HepG2 (cell line): ENCODE data around the gene OSBPL2. TPM values are rescaled to one million over a fixed set of nuclear protein-coding genes. Genes with fewer than 3 reads are reported as not detected.
A peak's percentile ranks its signal among the peaks of the same experiment; 100 is the strongest.

Experiments used
- ARHGAP35 ChIP-seq: sonication (generic); formaldehyde crosslinking; IDR thresholded peaks from 2 replicates; pipeline ENCODE4 v1.9.0; 2022; ENCODE audit warnings: mild to moderate bottlenecking, inconsistent platforms, moderate library complexity, missing genetic modification reagents, borderline replicate concordance
- DNMT1 ChIP-seq: sonication (generic); formaldehyde crosslinking; IDR thresholded peaks from 2 replicates; pipeline ENCODE4 v1.5.1; 2020; ENCODE audit warnings: mild to moderate bottlenecking, missing genetic modification reagents
- EHMT2 ChIP-seq: fragments of 200-600 bp; sonication (generic); IDR thresholded peaks from 2 replicates; pipeline ENCODE4 v1.7.0; 2017; ENCODE audit warnings: antibody characterized with exemption, low read depth, low read length, borderline replicate concordance
- FLYWCH1 ChIP-seq: sonication (generic); formaldehyde crosslinking; IDR thresholded peaks from 2 replicates; pipeline ENCODE4 v1.8.1; 2023; ENCODE audit warnings: mild to moderate bottlenecking, missing genetic modification reagents
- HES4 ChIP-seq: sonication (generic); formaldehyde crosslinking; IDR thresholded peaks from 2 replicates; pipeline ENCODE4 v1.9.0; 2021; ENCODE audit warnings: mild to moderate bottlenecking, missing genetic modification reagents, borderline replicate concordance
- KDM1A ChIP-seq: IDR thresholded peaks from 2 replicates; pipeline ENCODE4 v1.6.1; 2016; ENCODE audit warnings: missing compliant biosample characterization
- KLF15 ChIP-seq: sonication (generic); formaldehyde crosslinking; IDR thresholded peaks from 2 replicates; pipeline ENCODE4 v1.8.1; 2023; ENCODE audit warnings: borderline replicate concordance, mild to moderate bottlenecking, inconsistent platforms, missing genetic modification reagents, mixed read lengths
- LCORL ChIP-seq, 2 experiments: fragments of 450-650 bp in 1 of 2; sonication (generic) in 1 of 2; formaldehyde crosslinking in 1 of 2; IDR thresholded peaks; 2 replicates each; pipeline versions ENCODE4 v1.5.0 to v1.6.1; 2017 to 2020; ENCODE audit warnings: antibody characterized with exemption in 1 of 2, missing genetic modification reagents in 1 of 2
- MTA3 ChIP-seq: sonication (generic); formaldehyde crosslinking; IDR thresholded peaks from 2 replicates; pipeline ENCODE4 v1.4.0; 2020; ENCODE audit warnings: missing genetic modification reagents
- MXI1 ChIP-seq: IDR thresholded peaks from 3 replicates; pipeline ENCODE4 v1.6.1; 2012; ENCODE audit warnings: low read depth, low read length, inconsistent platforms, borderline replicate concordance
- NR2F6 ChIP-seq, 2 experiments: IDR thresholded peaks; 2 replicates each; pipeline ENCODE4 v1.6.1; 2016; ENCODE audit warnings: antibody characterized with exemption in 1 of 2, mild to moderate bottlenecking in 1 of 2
- PCBP1 ChIP-seq: fragments of 200-400 bp; formaldehyde crosslinking; IDR thresholded peaks from 2 replicates; pipeline ENCODE4 v1.6.1; 2017; ENCODE audit warnings: mild to moderate bottlenecking, low read depth, low read length, borderline replicate concordance
- SAFB2 ChIP-seq: sonication (generic); formaldehyde crosslinking; IDR thresholded peaks from 2 replicates; pipeline ENCODE4 v1.5.1; 2020; ENCODE audit warnings: missing genetic modification reagents, low read depth, mild to moderate bottlenecking, borderline replicate concordance
- SOX6 ChIP-seq, 2 experiments: fragments of 450-650 bp in 1 of 2; sonication (generic) in 1 of 2; formaldehyde crosslinking in 1 of 2; IDR thresholded peaks; 2 replicates each; pipeline versions ENCODE4 v1.4.0 to v1.6.1; 2017 to 2020; ENCODE audit warnings: antibody characterized with exemption in 1 of 2, mild to moderate bottlenecking in 1 of 2, missing genetic modification reagents in 1 of 2
- SP2 ChIP-seq: sonication (generic); formaldehyde crosslinking; IDR thresholded peaks from 2 replicates; pipeline ENCODE4 v1.5.1; 2020; ENCODE audit warnings: mild to moderate bottlenecking, missing genetic modification reagents
- TOPORS ChIP-seq: sonication (generic); formaldehyde crosslinking; IDR thresholded peaks from 2 replicates; pipeline ENCODE4 v1.8.0; 2023; ENCODE audit warnings: mild to moderate bottlenecking, missing genetic modification reagents
- ZFP82 ChIP-seq: sonication (generic); formaldehyde crosslinking; IDR thresholded peaks from 2 replicates; pipeline ENCODE4 v1.5.1; 2020; ENCODE audit warnings: mild to moderate bottlenecking, missing genetic modification reagents, borderline replicate concordance
- ZNF234 ChIP-seq: sonication (generic); formaldehyde crosslinking; conservative IDR thresholded peaks from 2 replicates; pipeline ENCODE4 v1.5.1; 2020; ENCODE audit warnings: mild to moderate bottlenecking, missing genetic modification reagents
- ZNF30 ChIP-seq: sonication (generic); formaldehyde crosslinking; IDR thresholded peaks from 2 replicates; pipeline ENCODE4 v1.5.0; 2020; ENCODE audit warnings: mild to moderate bottlenecking, missing genetic modification reagents
- ZNF792 ChIP-seq: IDR thresholded peaks from 2 replicates; pipeline ENCODE4 v1.6.1; 2016
- ZNF878 ChIP-seq: sonication (generic); formaldehyde crosslinking; IDR thresholded peaks from 2 replicates; pipeline ENCODE4 v1.8.1; 2023; ENCODE audit warnings: mild to moderate bottlenecking, missing genetic modification reagents, moderate library complexity
- polyA plus RNA-seq, 8 experiments: library from polyadenylated mRNA; depleted of rRNA in 3 of 8; stranded (reverse) in 7 of 8; unstranded in 1 of 8; fragments of >200 nt; fragmentation: Illumina TruSeq in 4 of 8; extraction: Trizol in 4 of 8; gene quantifications; 2 replicates each; pipeline versions ENCODE4 v1.2.1 to v1.2.3, GENCODE V29; 2011 to 2016; ENCODE audit warnings: low read depth in 4 of 8, missing spikeins in 1 of 8, mixed read lengths in 1 of 8; ENCODE audit not compliant: insufficient read depth in 1 of 8
- total RNA-seq, 5 experiments: library from RNA; depleted of rRNA; stranded (reverse); fragments of >200 nt; fragmentation: Illumina TruSeq; extraction: Trizol; gene quantifications; 2 replicates each; pipeline ENCODE4 v1.2.3, GENCODE V29; 2016; ENCODE audit warnings: low read depth in 1 of 5
- TF ChIP-seq, protein P1 (sequence below): sonication (generic); formaldehyde crosslinking; IDR thresholded peaks from 2 replicates; pipeline ENCODE4 v1.5.1; 2020; ENCODE audit warnings: missing genetic modification reagents, mild to moderate bottlenecking, borderline replicate concordance
- TF ChIP-seq, protein P2 (sequence below): sonication (generic); formaldehyde crosslinking; conservative IDR thresholded peaks from 2 replicates; pipeline ENCODE4 v1.4.0; 2020; ENCODE audit warnings: missing genetic modification reagents
- TF ChIP-seq, protein P3 (sequence below): IDR thresholded peaks from 2 replicates; pipeline ENCODE4 v1.6.1; 2016; ENCODE audit warnings: missing compliant biosample characterization, missing genetic modification reagents, borderline replicate concordance

OSBPL2 gene
- total and polyA plus RNA-seq, 2 of the 13 experiments (the other 11 are each of a cell fraction or from before 2014, with no cell fraction given): 18.5 to 37.4 TPM

DNA sequence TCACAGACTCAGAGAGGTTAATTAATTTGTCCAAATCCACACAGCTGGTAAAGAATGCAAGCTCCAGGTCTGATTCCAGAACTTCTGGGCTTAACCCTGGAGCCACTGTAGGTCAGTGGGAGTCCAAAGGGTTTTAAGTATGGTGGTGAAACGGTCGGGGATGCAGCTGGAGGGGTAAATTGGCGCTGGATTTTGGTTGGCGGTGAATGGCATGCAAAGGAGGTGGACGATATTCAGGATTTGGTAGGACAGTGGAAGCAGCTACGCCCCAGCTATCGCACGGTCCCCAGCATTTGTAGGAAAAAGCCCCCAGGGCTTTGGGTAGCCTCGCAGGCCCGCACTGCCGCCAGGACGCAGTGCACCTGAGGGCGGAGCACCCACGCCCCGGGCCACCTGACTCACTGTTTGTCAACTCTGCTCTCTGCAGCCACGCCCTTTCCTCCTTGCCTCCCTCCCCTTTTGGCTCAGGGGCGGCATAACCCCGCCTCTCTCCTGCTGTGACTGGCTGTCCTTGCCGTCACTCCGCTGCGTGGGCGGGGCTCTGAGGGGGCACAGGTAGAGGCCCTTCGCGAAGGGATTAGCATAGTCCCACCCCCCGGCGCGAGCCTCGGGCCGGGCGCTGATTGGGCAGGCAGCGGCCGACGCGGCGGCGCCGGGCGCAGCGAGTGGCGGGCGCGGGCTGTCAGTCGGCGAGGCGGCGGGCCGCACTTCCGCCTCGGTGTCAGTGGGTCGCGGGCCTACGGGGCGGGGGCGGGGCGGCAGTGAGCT is at the start of gene OSBPL2 (continued):
- no peak for TF ChIP-seq ARHGAP35 (CRISPR knock-in tag)
- TF ChIP-seq, protein P1, sequence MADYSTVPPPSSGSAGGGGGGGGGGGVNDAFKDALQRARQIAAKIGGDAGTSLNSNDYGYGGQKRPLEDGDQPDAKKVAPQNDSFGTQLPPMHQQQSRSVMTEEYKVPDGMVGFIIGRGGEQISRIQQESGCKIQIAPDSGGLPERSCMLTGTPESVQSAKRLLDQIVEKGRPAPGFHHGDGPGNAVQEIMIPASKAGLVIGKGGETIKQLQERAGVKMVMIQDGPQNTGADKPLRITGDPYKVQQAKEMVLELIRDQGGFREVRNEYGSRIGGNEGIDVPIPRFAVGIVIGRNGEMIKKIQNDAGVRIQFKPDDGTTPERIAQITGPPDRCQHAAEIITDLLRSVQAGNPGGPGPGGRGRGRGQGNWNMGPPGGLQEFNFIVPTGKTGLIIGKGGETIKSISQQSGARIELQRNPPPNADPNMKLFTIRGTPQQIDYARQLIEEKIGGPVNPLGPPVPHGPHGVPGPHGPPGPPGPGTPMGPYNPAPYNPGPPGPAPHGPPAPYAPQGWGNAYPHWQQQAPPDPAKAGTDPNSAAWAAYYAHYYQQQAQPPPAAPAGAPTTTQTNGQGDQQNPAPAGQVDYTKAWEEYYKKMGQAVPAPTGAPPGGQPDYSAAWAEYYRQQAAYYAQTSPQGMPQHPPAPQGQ (CRISPR knock-in tag): no peak
- no peak for TF ChIP-seq MTA3 (CRISPR knock-in tag)
- TF ChIP-seq ZFP82 (CRISPR knock-in tag): no peak
- no peak for TF ChIP-seq KDM1A (CRISPR knock-in tag)
- no peak for TF ChIP-seq ZNF878 (CRISPR knock-in tag)
- TF ChIP-seq KLF15 (CRISPR knock-in tag): no peak
- TF ChIP-seq MXI1: peak; percentile 99
- no peak for TF ChIP-seq DNMT1 (CRISPR knock-in tag)
- TF ChIP-seq, protein P2, sequence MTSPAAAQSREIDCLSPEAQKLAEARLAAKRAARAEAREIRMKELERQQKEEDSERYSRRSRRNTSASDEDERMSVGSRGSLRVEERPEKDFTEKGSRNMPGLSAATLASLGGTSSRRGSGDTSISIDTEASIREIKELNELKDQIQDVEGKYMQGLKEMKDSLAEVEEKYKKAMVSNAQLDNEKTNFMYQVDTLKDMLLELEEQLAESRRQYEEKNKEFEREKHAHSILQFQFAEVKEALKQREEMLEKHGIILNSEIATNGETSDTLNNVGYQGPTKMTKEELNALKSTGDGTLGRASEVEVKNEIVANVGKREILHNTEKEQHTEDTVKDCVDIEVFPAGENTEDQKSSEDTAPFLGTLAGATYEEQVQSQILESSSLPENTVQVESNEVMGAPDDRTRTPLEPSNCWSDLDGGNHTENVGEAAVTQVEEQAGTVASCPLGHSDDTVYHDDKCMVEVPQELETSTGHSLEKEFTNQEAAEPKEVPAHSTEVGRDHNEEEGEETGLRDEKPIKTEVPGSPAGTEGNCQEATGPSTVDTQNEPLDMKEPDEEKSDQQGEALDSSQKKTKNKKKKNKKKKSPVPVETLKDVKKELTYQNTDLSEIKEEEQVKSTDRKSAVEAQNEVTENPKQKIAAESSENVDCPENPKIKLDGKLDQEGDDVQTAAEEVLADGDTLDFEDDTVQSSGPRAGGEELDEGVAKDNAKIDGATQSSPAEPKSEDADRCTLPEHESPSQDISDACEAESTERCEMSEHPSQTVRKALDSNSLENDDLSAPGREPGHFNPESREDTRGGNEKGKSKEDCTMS (CRISPR knock-in tag): no peak
- TF ChIP-seq EHMT2: no peak
- no peak for TF ChIP-seq SAFB2 (CRISPR knock-in tag)
- TF ChIP-seq ZNF792 (CRISPR knock-in tag): peak; percentile 60; the same call in 1 of the 2 replicates
- no peak for TF ChIP-seq SOX6 (IDR thresholded peaks at IDR 0.05)
- peak; percentile 32 for TF ChIP-seq SOX6 (CRISPR knock-in tag; IDR thresholded peaks at IDR 0.05)
- peak; percentile 55; the same call in 1 of the 2 replicates for TF ChIP-seq NR2F6 (IDR thresholded peaks at IDR 0.05)
- peak; percentile 69; the same call in 1 of the 2 replicates for TF ChIP-seq NR2F6 (CRISPR knock-in tag; IDR thresholded peaks at IDR 0.05)
- no peak for TF ChIP-seq TOPORS
- no peak for TF ChIP-seq FLYWCH1 (CRISPR knock-in tag)
- TF ChIP-seq PCBP1: peak; percentile 96
- TF ChIP-seq ZNF234 (CRISPR knock-in tag): no peak
- TF ChIP-seq HES4 (CRISPR knock-in tag): peak; percentile 40; the same call in 1 of the 2 replicates
- TF ChIP-seq, protein P3, sequence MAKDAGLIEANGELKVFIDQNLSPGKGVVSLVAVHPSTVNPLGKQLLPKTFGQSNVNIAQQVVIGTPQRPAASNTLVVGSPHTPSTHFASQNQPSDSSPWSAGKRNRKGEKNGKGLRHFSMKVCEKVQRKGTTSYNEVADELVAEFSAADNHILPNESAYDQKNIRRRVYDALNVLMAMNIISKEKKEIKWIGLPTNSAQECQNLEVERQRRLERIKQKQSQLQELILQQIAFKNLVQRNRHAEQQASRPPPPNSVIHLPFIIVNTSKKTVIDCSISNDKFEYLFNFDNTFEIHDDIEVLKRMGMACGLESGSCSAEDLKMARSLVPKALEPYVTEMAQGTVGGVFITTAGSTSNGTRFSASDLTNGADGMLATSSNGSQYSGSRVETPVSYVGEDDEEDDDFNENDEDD (CRISPR knock-in tag): peak; percentile 67; the same call in 1 of the 2 replicates
- TF ChIP-seq SP2 (CRISPR knock-in tag): peak; percentile 96
- TF ChIP-seq ZNF30 (CRISPR knock-in tag): no peak
- no peak for TF ChIP-seq LCORL (IDR thresholded peaks at IDR 0.05)
- peak; percentile 88 for TF ChIP-seq LCORL (CRISPR knock-in tag; IDR thresholded peaks at IDR 0.05)
